Liver (tissue), 9 donors: ENCODE measurements around the gene LMF1. TPM values are rescaled to one million over a fixed set of nuclear protein-coding genes. Genes with fewer than 3 reads are reported as not detected.

Experiments used
- DNase-seq: peaks from one replicate; pipeline ENCODE4 v3.0.0-alpha.2; 2017; ENCODE audit warnings: low spot score
- H3K27ac ChIP-seq, 2 donors: one replicate each; pipeline ENCODE4 v1.7.0; 2013; ENCODE audit warnings: inconsistent platforms in 2 of 2, low read length in 2 of 2, control low read depth in 1 of 2, low read depth in 1 of 2, mild to moderate bottlenecking in 1 of 2
- H3K27me3 ChIP-seq, 4 donors: one replicate each; pipeline versions ENCODE4 v1.6.1 to v1.7.0; 2013; ENCODE audit warnings: low read length in 3 of 4, inconsistent platforms in 1 of 4, mild to moderate bottlenecking in 1 of 4, moderate library complexity in 1 of 4; ENCODE audit not compliant: control insufficient read depth in 4 of 4, insufficient read depth in 4 of 4
- H3K36me3 ChIP-seq, 4 donors: one replicate each; pipeline versions ENCODE4 v1.6.1 to v1.7.0; 2013; ENCODE audit warnings: low read length in 3 of 4, mild to moderate bottlenecking in 3 of 4, low read depth in 1 of 4, moderate library complexity in 1 of 4; ENCODE audit not compliant: control insufficient read depth in 4 of 4, insufficient read depth in 3 of 4
- H3K4me1 ChIP-seq, 4 donors: one replicate each; pipeline versions ENCODE4 v1.6.1 to v1.7.0; 2013; ENCODE audit warnings: low read length in 3 of 4, mild to moderate bottlenecking in 3 of 4, moderate library complexity in 1 of 4; ENCODE audit not compliant: control insufficient read depth in 4 of 4, insufficient read depth in 4 of 4
- H3K4me3 ChIP-seq, 3 donors: one replicate each; pipeline versions ENCODE4 v1.6.1 to v1.7.0; 2013; ENCODE audit warnings: low read length in 3 of 3, control low read depth in 1 of 3, low read depth in 1 of 3, mild to moderate bottlenecking in 1 of 3
- H3K9ac ChIP-seq, 2 donors: one replicate each; pipeline ENCODE4 v1.7.0; 2013; ENCODE audit warnings: low read length in 2 of 2, mild to moderate bottlenecking in 2 of 2, moderate library complexity in 2 of 2, control low read depth in 1 of 2, low read depth in 1 of 2
- H3K9me3 ChIP-seq, 4 donors: one replicate each; pipeline versions ENCODE4 v1.6.1 to v1.7.0; 2013; ENCODE audit warnings: low read length in 3 of 4; ENCODE audit not compliant: control insufficient read depth in 4 of 4
- EGR1 ChIP-seq, 2 donors: IDR thresholded peaks; 2 replicates each; pipeline ENCODE4 v1.6.1; 2016 to 2018; ENCODE audit warnings: antibody characterized with exemption in 2 of 2, low read depth in 2 of 2
- FOXA1 ChIP-seq: IDR thresholded peaks from 2 replicates; pipeline ENCODE4 v1.6.1; 2016; ENCODE audit warnings: antibody characterized with exemption
- FOXA2 ChIP-seq: IDR thresholded peaks from 2 replicates; pipeline ENCODE4 v1.6.1; 2016; ENCODE audit warnings: antibody characterized with exemption
- GABPA ChIP-seq, 2 donors: IDR thresholded peaks in 1 of 2; conservative IDR thresholded peaks in 1 of 2; 2 replicates each; pipeline ENCODE4 v1.6.1; 2016; ENCODE audit warnings: antibody characterized with exemption in 2 of 2, mild to moderate bottlenecking in 1 of 2, moderate library complexity in 1 of 2
- HNF4A ChIP-seq, 2 donors: conservative IDR thresholded peaks; 2 replicates each; pipeline ENCODE4 v1.6.1; 2016; ENCODE audit warnings: antibody characterized with exemption in 2 of 2, mild to moderate bottlenecking in 2 of 2
- HNF4G ChIP-seq: IDR thresholded peaks from 2 replicates; pipeline ENCODE4 v1.6.1; 2016; ENCODE audit warnings: antibody characterized with exemption
- JUND ChIP-seq, 2 donors: IDR thresholded peaks; 2 replicates each; pipeline ENCODE4 v1.6.1; 2016; ENCODE audit warnings: antibody characterized with exemption in 2 of 2
- NR2F2 ChIP-seq: IDR thresholded peaks from 2 replicates; pipeline ENCODE4 v1.6.1; 2016; ENCODE audit warnings: antibody characterized with exemption
- RAD21 ChIP-seq, 2 donors: IDR thresholded peaks; 2 replicates each; pipeline ENCODE4 v1.6.1; 2016; ENCODE audit warnings: antibody characterized with exemption in 2 of 2, mild to moderate bottlenecking in 2 of 2
- RXRA ChIP-seq, 2 donors: IDR thresholded peaks; 2 replicates each; pipeline ENCODE4 v1.6.1; 2017 to 2018; ENCODE audit warnings: antibody characterized with exemption in 2 of 2, mild to moderate bottlenecking in 1 of 2
- SP1 ChIP-seq: IDR thresholded peaks from 2 replicates; pipeline ENCODE4 v1.6.1; 2018; ENCODE audit warnings: antibody characterized with exemption, mild to moderate bottlenecking
- TAF1 ChIP-seq: conservative IDR thresholded peaks from 2 replicates; pipeline ENCODE4 v1.6.1; 2016; ENCODE audit warnings: antibody characterized with exemption, mild to moderate bottlenecking
- YY1 ChIP-seq: IDR thresholded peaks from 2 replicates; pipeline ENCODE4 v1.6.1; 2016; ENCODE audit warnings: antibody characterized with exemption, mild to moderate bottlenecking
- WGBS: extraction: QIAGEN DNeasy Blood & Tissue Kit; methylation state at CpG from one replicate; pipeline ENCODE4 v1.1.7; 2013; 5-methylcytosine and 5-hydroxymethylcytosine counted together
- polyA plus RNA-seq, 2 donors: library from polyadenylated mRNA; stranded (reverse) in 1 of 2; unstranded in 1 of 2; fragments of 200-250 nt in 1 of 2; fragments of >200 nt in 1 of 2; fragmentation: Nextera tagmentation in 1 of 2; extraction: Ambion mirVana in 1 of 2; gene quantifications; one replicate each; pipeline versions ENCODE4 v1.2.1 to v1.2.3, GENCODE V29; 2013 to 2015
- total RNA-seq, 2 donors: library from RNA; depleted of rRNA; stranded (reverse); fragments of >200 nt; gene quantifications; one replicate each; pipeline ENCODE4 v1.2.3, GENCODE V29; 2014
- TF ChIP-seq, protein P1 (sequence below): fragments of 150-350 bp; IDR thresholded peaks from 2 replicates; pipeline ENCODE4 v1.5.1; 2017; ENCODE audit warnings: improper control_type of control experiment, low read depth, low read length; ENCODE audit not compliant: missing input control
- TF ChIP-seq, protein P2 (sequence below): IDR thresholded peaks from 2 replicates; pipeline ENCODE4 v1.6.1; 2016; ENCODE audit warnings: antibody characterized with exemption
- TF ChIP-seq, protein P3 (sequence below): IDR thresholded peaks from 2 replicates; pipeline ENCODE4 v1.6.1; 2016; ENCODE audit warnings: antibody characterized with exemption
- TF ChIP-seq, protein P4 (sequence below): IDR thresholded peaks from 2 replicates; pipeline ENCODE4 v1.6.1; 2016; ENCODE audit warnings: antibody characterized with exemption
- donor health status: healthy.
- donor health status: healthy.
- donor health status: healthy.
- donor health status: healthy.
- donor health status: healthy.

LMF1 gene
- total and polyA plus RNA-seq, 4 donors, result 8.8 to 24.3 (median 12.6) TPM

DNA sequence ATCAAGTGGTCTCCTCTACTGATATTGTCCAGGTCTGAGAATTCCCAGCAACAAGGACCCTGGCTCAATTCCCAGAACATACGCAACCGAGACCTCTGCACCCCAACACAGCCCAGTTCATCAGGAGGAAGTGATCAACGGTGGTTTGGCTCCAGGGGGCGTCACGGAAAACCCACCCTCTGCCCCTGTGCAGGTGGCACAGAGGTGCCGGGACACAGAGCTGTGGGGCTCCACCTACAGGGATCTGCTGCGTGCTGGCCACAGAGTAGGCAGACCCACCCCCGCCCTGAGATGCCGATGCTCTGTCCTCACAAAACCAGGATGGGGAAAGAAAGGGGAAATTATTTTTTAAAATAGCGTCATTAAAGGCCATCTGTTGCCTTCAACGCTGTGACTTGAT lies 69.6 kb downstream of the LMF1 start:
- Histone ChIP-seq H3K4me3 (no peak overlapping the region), H3K27me3 (no peaks in the 10 kb centered on the region), H3K4me1 (no peaks in the 10 kb centered on the region), H3K9me3 (no peaks in the 10 kb centered on the region), H3K9ac (no peak overlapping the region), H3K27ac (no peak overlapping the region), H3K36me3 (peaks cover 0 to 3% (median 0%) of the 10 kb centered on the region in 4 donors)
- no peak for TF ChIP-seq HNF4A (conservative IDR thresholded peaks at IDR 0.05)
- no peak for TF ChIP-seq HNF4G
- no peak for TF ChIP-seq RXRA (IDR thresholded peaks at IDR 0.05)
- no peak for TF ChIP-seq NR2F2
- no peak for TF ChIP-seq RAD21 (IDR thresholded peaks at IDR 0.05)
- TF ChIP-seq, protein P1, sequence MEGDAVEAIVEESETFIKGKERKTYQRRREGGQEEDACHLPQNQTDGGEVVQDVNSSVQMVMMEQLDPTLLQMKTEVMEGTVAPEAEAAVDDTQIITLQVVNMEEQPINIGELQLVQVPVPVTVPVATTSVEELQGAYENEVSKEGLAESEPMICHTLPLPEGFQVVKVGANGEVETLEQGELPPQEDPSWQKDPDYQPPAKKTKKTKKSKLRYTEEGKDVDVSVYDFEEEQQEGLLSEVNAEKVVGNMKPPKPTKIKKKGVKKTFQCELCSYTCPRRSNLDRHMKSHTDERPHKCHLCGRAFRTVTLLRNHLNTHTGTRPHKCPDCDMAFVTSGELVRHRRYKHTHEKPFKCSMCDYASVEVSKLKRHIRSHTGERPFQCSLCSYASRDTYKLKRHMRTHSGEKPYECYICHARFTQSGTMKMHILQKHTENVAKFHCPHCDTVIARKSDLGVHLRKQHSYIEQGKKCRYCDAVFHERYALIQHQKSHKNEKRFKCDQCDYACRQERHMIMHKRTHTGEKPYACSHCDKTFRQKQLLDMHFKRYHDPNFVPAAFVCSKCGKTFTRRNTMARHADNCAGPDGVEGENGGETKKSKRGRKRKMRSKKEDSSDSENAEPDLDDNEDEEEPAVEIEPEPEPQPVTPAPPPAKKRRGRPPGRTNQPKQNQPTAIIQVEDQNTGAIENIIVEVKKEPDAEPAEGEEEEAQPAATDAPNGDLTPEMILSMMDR, result no peak
- no peak for TF ChIP-seq YY1
- TF ChIP-seq, protein P2, sequence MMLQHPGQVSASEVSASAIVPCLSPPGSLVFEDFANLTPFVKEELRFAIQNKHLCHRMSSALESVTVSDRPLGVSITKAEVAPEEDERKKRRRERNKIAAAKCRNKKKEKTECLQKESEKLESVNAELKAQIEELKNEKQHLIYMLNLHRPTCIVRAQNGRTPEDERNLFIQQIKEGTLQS, result no peak
- no peak for TF ChIP-seq GABPA (IDR thresholded peaks at IDR 0.05 in 1 of 2, conservative IDR thresholded peaks at IDR 0.05 in 1 of 2)
- TF ChIP-seq, protein P3, sequence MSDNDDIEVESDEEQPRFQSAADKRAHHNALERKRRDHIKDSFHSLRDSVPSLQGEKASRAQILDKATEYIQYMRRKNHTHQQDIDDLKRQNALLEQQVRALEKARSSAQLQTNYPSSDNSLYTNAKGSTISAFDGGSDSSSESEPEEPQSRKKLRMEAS, result no peak
- TF ChIP-seq, protein P4, sequence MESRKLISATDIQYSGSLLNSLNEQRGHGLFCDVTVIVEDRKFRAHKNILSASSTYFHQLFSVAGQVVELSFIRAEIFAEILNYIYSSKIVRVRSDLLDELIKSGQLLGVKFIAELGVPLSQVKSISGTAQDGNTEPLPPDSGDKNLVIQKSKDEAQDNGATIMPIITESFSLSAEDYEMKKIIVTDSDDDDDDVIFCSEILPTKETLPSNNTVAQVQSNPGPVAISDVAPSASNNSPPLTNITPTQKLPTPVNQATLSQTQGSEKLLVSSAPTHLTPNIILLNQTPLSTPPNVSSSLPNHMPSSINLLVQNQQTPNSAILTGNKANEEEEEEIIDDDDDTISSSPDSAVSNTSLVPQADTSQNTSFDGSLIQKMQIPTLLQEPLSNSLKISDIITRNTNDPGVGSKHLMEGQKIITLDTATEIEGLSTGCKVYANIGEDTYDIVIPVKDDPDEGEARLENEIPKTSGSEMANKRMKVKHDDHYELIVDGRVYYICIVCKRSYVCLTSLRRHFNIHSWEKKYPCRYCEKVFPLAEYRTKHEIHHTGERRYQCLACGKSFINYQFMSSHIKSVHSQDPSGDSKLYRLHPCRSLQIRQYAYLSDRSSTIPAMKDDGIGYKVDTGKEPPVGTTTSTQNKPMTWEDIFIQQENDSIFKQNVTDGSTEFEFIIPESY, result no peak
- TF ChIP-seq SP1, result no peak
- no peak for TF ChIP-seq EGR1 (IDR thresholded peaks at IDR 0.05; ENCODE audit: low read depth in 2 of 2)
- no peak for TF ChIP-seq FOXA2
- no peak for TF ChIP-seq TAF1
- TF ChIP-seq JUND (IDR thresholded peaks at IDR 0.05), result no peak
- TF ChIP-seq FOXA1, result no peak
- WGBS, result 87% methylated on average over 11 of the region's 11 CpGs
- DNase-seq, result no peak

DNA sequence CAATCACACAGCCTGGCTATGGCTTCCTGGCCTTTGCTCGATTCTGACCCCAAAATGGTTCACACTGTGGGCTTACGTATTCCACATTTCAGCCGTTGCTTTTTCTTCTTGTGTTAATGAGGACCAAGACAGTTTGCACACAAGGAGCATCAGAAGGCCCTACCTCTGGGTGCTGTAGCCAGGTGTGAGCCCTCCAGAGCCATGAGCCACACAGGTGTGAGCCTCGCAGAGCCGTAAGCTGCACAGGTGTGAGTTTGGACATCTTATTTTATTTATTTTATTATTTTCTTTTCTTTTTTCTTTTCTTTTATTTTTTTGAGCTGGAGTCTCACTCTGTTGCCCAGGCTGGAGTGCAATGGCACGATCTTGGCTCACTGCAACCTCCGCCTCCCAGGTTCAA lies 70.6 kb downstream of the LMF1 start:
- Histone ChIP-seq H3K4me1 (no peaks in the 10 kb centered on the region), H3K9me3 (no peaks in the 10 kb centered on the region), H3K27ac (no peak overlapping the region), H3K4me3 (no peak overlapping the region), H3K36me3 (no peaks in the 10 kb centered on the region), H3K27me3 (no peaks in the 10 kb centered on the region), H3K9ac (no peak overlapping the region)
- TF ChIP-seq, protein P2, result no peak
- TF ChIP-seq FOXA1 (no peak), NR2F2 (no peak), SP1 (no peak), GABPA (IDR thresholded peaks at IDR 0.05 in 1 of 2, conservative IDR thresholded peaks at IDR 0.05 in 1 of 2) (no peak), EGR1 (IDR thresholded peaks at IDR 0.05; ENCODE audit: low read depth in 2 of 2) (no peak), RAD21 (IDR thresholded peaks at IDR 0.05) (no peak), RXRA (IDR thresholded peaks at IDR 0.05) (no peak), TAF1 (no peak), HNF4G (no peak)
- TF ChIP-seq, protein P3, result no peak
- WGBS, result 97% methylated on average over 7 of the region's 7 CpGs
- DNase-seq, result no peak
